Activated CD4-positive, alpha-beta memory T cell treated with anti-CD3 and anti-CD28 coated beads, Interleukin-2, amount 10 ng/mL, durations not matched to agents 7 days and 5 days (primary cell): ENCODE measurements around the gene TAL1. TPM values are rescaled to one million over a fixed set of nuclear protein-coding genes. Genes with fewer than 3 reads are reported as not detected.
"Not testable (repeated sequence)": the region's sequence is repeated elsewhere in the genome, so short reads cannot be mapped to it uniquely, and the experiment has no call there.

Source experiments
- CTCF ChIA-PET: fragments of 350-600 bp; sonication (Branson Sonifier 250); formaldehyde crosslinking; loops from one replicate; lab custom pipeline; 2021; ENCODE audit warnings: antibody characterized with exemption, inconsistent platforms; lab: Charles Lee
- POLR2A ChIA-PET: fragments of 350-600 bp; sonication (Branson Sonifier 250); formaldehyde crosslinking; loops from one replicate; lab custom pipeline; 2021; ENCODE audit warnings: antibody characterized with exemption; lab: Charles Lee
- DNase-seq: peaks from one replicate; pipeline ENCODE4 v3.0.0-alpha.2; 2020
- H3K27ac Mint-ChIP-seq: one replicate; pipeline ENCODE4 v1.8.0; 2021; ENCODE audit warnings: mild to moderate bottlenecking, mixed read lengths
- H3K27me3 Mint-ChIP-seq: one replicate; pipeline ENCODE4 v1.8.0; 2021; ENCODE audit warnings: mixed read lengths
- H3K36me3 Mint-ChIP-seq: one replicate; pipeline ENCODE4 v1.8.0; 2021; ENCODE audit warnings: low read depth, mixed read lengths
- H3K4me1 Mint-ChIP-seq: one replicate; pipeline ENCODE4 v1.8.0; 2021; ENCODE audit warnings: mixed read lengths
- H3K4me3 Mint-ChIP-seq: one replicate; pipeline ENCODE4 v1.8.0; 2021; ENCODE audit warnings: mild to moderate bottlenecking, mixed read lengths
- H3K9me3 Mint-ChIP-seq: one replicate; pipeline ENCODE4 v1.8.0; 2021; ENCODE audit warnings: mixed read lengths
- total RNA-seq, 2 experiments: library from RNA; stranded (reverse); gene quantifications; one replicate each; pipeline ENCODE4 v1.2.3, GENCODE V29; 2021

Gene TAL1
- total RNA-seq, 2 experiments from 2014 or later, result not detected

GRCh38 chr1:47203504-47203903, 28.5 kb downstream of the TAL1 start:
- CTCF ChIA-PET, result interaction anchor here (1.1 to 6.5 kb wide), 2 partner anchors 10 to 24 kb away, joined by 4 to 32 read pairs; no protein-coding TSS in a partner anchor
- H3K27ac Mint-ChIP-seq, H3K9me3 Mint-ChIP-seq, H3K4me3 Mint-ChIP-seq, H3K36me3 Mint-ChIP-seq, POLR2A ChIA-PET, DNase-seq, H3K4me1 Mint-ChIP-seq: not testable (repeated sequence)
- H3K27me3 Mint-ChIP-seq, result peaks cover 48% of the 10 kb centered on the region

DNA sequence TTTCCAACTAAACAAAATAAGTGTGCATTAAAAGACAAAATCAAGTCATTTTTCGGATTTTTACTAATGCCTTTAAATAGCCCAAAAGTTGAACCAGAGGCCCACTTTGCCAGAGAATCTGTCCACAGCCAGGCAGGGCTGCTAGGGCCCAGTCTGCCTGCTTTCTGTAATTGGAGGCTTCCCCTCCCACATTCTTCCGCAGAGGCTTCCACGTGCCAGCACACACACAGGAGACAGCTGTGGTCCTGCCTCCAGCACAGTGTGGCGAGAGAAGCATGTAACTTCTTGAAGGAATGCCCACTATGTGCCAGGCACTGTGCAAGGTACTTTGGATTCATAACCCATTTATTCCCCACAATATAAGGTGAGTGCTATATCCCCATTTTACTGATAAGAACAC, 30.8 kb downstream of the TAL1 start:
- Mint-ChIP-seq H3K4me1 (no peaks in the 10 kb centered on the region), H3K9me3 (no peaks in the 10 kb centered on the region), H3K27me3 (peaks cover 54% of the 10 kb centered on the region), H3K36me3 (no peaks in the 10 kb centered on the region), H3K4me3 (no peak overlapping the region), H3K27ac (no peak overlapping the region)
- DNase-seq, result no peak
- ChIA-PET POLR2A (no interaction called here), CTCF (interaction anchor here (0.8 to 6.5 kb wide), 4 partner anchors 8 to 62 kb away, joined by 3 to 32 read pairs (median 8); no protein-coding TSS in a partner anchor)

- POLR2A ChIA-PET, result no interaction called here
- CTCF ChIA-PET, result no interaction called here
- H3K27me3 Mint-ChIP-seq, result peaks cover 37% of the 10 kb centered on the region
- no peaks in the 10 kb centered on the region for H3K4me1 Mint-ChIP-seq
- DNase-seq, result no peak
- H3K27ac Mint-ChIP-seq, result no peak overlapping the region
- H3K36me3 Mint-ChIP-seq, result no peaks in the 10 kb centered on the region
- H3K9me3 Mint-ChIP-seq, result no peaks in the 10 kb centered on the region
- H3K4me3 Mint-ChIP-seq, result no peak overlapping the region
Measured at GRCh38 chr1:47198214-47198613, 33.8 kb downstream of the TAL1 start.

- Mint-ChIP-seq H3K4me1 (no peaks in the 10 kb centered on the region), H3K4me3 (no peak overlapping the region), H3K36me3 (no peaks in the 10 kb centered on the region), H3K9me3 (no peaks in the 10 kb centered on the region), H3K27me3 (peaks cover 36% of the 10 kb centered on the region), H3K27ac (no peak overlapping the region)
- ChIA-PET POLR2A (no interaction called here), CTCF (interaction anchor here (1.1 kb wide), 1 partner anchor 66 kb away, joined by 5 read pairs; no protein-coding TSS in a partner anchor)
- no peak for DNase-seq
Measured at GRCh38 chr1:47196622-47197021, 35.4 kb downstream of the TAL1 start.

- H3K27me3 Mint-ChIP-seq, result peaks cover 32% of the 10 kb centered on the region
- DNase-seq, POLR2A ChIA-PET, H3K36me3 Mint-ChIP-seq, H3K4me3 Mint-ChIP-seq, H3K9me3 Mint-ChIP-seq, CTCF ChIA-PET, H3K27ac Mint-ChIP-seq, H3K4me1 Mint-ChIP-seq: not testable (repeated sequence)
Measured at GRCh38 chr1:47195981-47196380, 36.0 kb downstream of the TAL1 start.

GRCh38 chr1:47194311-47194710, 37.7 kb downstream of the TAL1 start:
- H3K4me3 Mint-ChIP-seq, result no peak overlapping the region
- POLR2A ChIA-PET, result no interaction called here
- peaks cover 24% of the 10 kb centered on the region for H3K27me3 Mint-ChIP-seq
- H3K4me1 Mint-ChIP-seq, result no peaks in the 10 kb centered on the region
- no peak overlapping the region for H3K27ac Mint-ChIP-seq
- no peaks in the 10 kb centered on the region for H3K9me3 Mint-ChIP-seq
- no peak for DNase-seq
- no peaks in the 10 kb centered on the region for H3K36me3 Mint-ChIP-seq
- CTCF ChIA-PET, result interaction anchor here (0.8 to 6.9 kb wide), 12 partner anchors 9 to 243 kb away, joined by 3 to 143 read pairs (median 10); partner anchors contain the start of gene FOXD2

DNA sequence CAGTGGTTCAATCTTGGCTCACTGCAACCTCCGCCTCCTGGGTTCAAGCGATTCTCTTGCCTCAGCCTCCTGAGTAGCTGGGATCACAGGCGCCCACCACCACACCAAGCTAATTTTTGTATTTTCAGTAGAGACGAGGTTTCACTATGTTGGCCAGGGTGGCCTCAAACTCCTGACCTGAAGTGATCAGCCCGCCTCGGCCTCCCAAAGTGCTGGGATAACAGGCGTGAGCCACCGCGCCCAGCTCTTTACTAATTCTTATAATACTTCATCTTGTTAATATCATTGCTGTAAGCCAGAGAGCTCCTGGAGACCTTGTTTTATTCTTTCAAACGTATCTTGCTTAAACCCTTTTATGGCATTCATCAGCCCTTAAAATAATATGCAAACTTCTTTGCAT, 38.5 kb downstream of the TAL1 start:
- H3K27ac Mint-ChIP-seq, DNase-seq, H3K4me1 Mint-ChIP-seq, H3K4me3 Mint-ChIP-seq, H3K36me3 Mint-ChIP-seq, POLR2A ChIA-PET, H3K9me3 Mint-ChIP-seq: not testable (repeated sequence)
- peaks cover 15% of the 10 kb centered on the region for H3K27me3 Mint-ChIP-seq
- CTCF ChIA-PET, result interaction anchor here (0.6 to 6.9 kb wide), 21 partner anchors 9 to 517 kb away, joined by 3 to 143 read pairs (median 6); partner anchors contain the start of gene FOXD2

- peak; percentile 75 for DNase-seq
Measured at GRCh38 chr1:47192458-47193384, 39.3 kb downstream of the TAL1 start.

DNA sequence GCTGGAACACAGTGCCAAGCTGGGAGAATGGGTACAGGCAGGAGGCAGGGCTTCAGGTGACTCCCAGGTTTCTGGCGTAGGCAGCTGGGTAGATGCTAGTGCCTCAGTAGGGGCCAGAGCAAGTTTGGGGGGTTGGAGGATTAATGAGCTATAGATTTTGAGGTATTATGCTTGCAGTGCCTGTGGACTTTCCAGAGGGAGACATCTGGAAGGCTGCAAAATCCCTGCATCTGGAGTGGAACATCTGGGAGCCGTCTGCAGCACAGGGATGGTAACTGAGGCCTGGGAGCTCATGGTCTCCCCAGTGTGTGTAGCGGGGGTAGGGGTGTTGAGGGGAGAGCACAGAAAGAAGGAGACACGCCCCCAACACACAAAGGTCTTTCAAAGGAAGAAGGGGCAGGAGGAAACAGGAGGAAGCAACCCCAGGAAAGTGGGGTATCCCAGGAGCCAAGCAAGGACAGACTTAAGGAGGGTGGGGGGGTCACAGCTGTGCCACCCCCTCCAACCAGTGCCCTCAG, 40.0 kb downstream of the TAL1 start:
- CTCF ChIA-PET, result interaction anchor here (0.7 to 6.9 kb wide), 14 partner anchors 9 to 246 kb away, joined by 3 to 143 read pairs (median 10); partner anchors contain the start of gene FOXD2
- Mint-ChIP-seq H3K4me1 (no peaks in the 10 kb centered on the region), H3K27me3 (peaks cover 7% of the 10 kb centered on the region), H3K4me3 (no peak overlapping the region), H3K9me3 (no peaks in the 10 kb centered on the region), H3K36me3 (no peaks in the 10 kb centered on the region), H3K27ac (no peak overlapping the region)
- peak; percentile 5 for DNase-seq
- POLR2A ChIA-PET, result interaction anchor here (0.8 to 1.4 kb wide), 4 partner anchors 13 to 143 kb away, joined by 3 to 4 read pairs (median 3); partner anchors contain the start of gene STIL

More at GRCh38 chr1:47192458-47193384, 39.3 kb downstream of the TAL1 start:
- POLR2A ChIA-PET, result interaction anchor here (0.8 to 1.4 kb wide), 4 partner anchors 14 to 142 kb away, joined by 3 to 4 read pairs (median 3); partner anchors contain the start of gene STIL
- Mint-ChIP-seq H3K9me3 (no peaks in the 10 kb centered on the region), H3K27me3 (peaks cover 8% of the 10 kb centered on the region), H3K4me1 (no peaks in the 10 kb centered on the region), H3K27ac (no peak overlapping the region), H3K36me3 (no peaks in the 10 kb centered on the region), H3K4me3 (no peak overlapping the region)
- CTCF ChIA-PET, result interaction anchor here (0.6 to 6.9 kb wide), 22 partner anchors 8 to 516 kb away, joined by 3 to 143 read pairs (median 6); partner anchors contain the start of gene FOXD2

DNA sequence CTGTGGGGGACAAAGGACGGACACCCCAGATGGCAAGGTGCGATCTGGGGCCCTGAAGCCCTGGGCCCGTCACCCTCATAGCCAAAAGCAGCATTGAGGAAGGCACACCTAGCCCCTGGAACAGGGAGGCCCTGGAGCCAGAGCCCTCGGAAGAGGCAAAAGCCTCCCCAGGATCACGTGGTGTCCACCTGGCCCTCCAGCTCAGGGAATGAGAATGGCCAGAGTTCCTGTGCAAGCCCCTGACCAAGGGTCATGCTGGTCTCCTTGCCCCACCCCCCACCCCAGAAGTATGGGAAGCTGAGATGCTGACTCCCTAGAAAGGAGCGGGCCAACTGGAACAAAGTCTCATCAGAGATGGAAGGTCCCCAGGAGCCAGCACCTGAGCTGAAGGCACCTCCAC, 41.2 kb downstream of the TAL1 start:
- CTCF ChIA-PET, result interaction anchor here (1.6 to 6.9 kb wide), 2 partner anchors 11 to 72 kb away, joined by 10 to 143 read pairs; no protein-coding TSS in a partner anchor
- peak; percentile 10 for DNase-seq
- no peaks in the 10 kb centered on the region for H3K4me1 Mint-ChIP-seq
- H3K36me3 Mint-ChIP-seq, result no peaks in the 10 kb centered on the region
- POLR2A ChIA-PET, result no interaction called here
- H3K9me3 Mint-ChIP-seq, result no peaks in the 10 kb centered on the region
- H3K4me3 Mint-ChIP-seq, result no peak overlapping the region
- H3K27me3 Mint-ChIP-seq, result peaks cover 7% of the 10 kb centered on the region
- no peak overlapping the region for H3K27ac Mint-ChIP-seq

GRCh38 chr1:47190509-47190855, 41.5 kb downstream of the TAL1 start:
- H3K4me3 Mint-ChIP-seq, result no peak overlapping the region
- POLR2A ChIA-PET, result no interaction called here

GRCh38 chr1:47189844-47190508, 42.0 kb downstream of the TAL1 start, which contains the start of gene PDZK1IP1:
PDZK1IP1 (minus strand) TSS chr1:47190036; CDS start chr1:47189932, 104 bp downstream.
- POLR2A ChIA-PET, result no interaction called here
- DNase-seq, result peak; percentile 13
- H3K9me3 Mint-ChIP-seq, result no peaks in the 10 kb centered on the region
- H3K27me3 Mint-ChIP-seq, result peaks cover 5% of the 10 kb centered on the region
- CTCF ChIA-PET, result interaction anchor here (0.5 to 6.9 kb wide), 3 partner anchors 10 to 194 kb away, joined by 3 to 143 read pairs (median 10); no protein-coding TSS in a partner anchor
- H3K27ac Mint-ChIP-seq, result no peak within 1 kb of the TSS
- no peak within 1 kb of the TSS for H3K4me3 Mint-ChIP-seq
- no peaks in the 10 kb centered on the region for H3K4me1 Mint-ChIP-seq
- no peaks in the 10 kb centered on the region for H3K36me3 Mint-ChIP-seq

More at GRCh38 chr1:47190509-47190855, 41.5 kb downstream of the TAL1 start:
- peak; percentile 9 for DNase-seq
- no peaks in the 10 kb centered on the region for H3K4me1 Mint-ChIP-seq
- CTCF ChIA-PET, result interaction anchor here (0.5 to 6.9 kb wide), 3 partner anchors 11 to 193 kb away, joined by 3 to 143 read pairs (median 10); no protein-coding TSS in a partner anchor
- H3K9me3 Mint-ChIP-seq, result no peaks in the 10 kb centered on the region
- H3K27me3 Mint-ChIP-seq, result peaks cover 7% of the 10 kb centered on the region
- no peaks in the 10 kb centered on the region for H3K36me3 Mint-ChIP-seq
- no peak overlapping the region for H3K27ac Mint-ChIP-seq
